ENCODE results near the gene STK32C. TPM values are rescaled to one million over a fixed set of nuclear protein-coding genes. Genes with fewer than 3 reads are reported as not detected.

Gene STK32C
- total RNA-seq, 1 donor from 2014 or later = 9.9 TPM

DNA sequence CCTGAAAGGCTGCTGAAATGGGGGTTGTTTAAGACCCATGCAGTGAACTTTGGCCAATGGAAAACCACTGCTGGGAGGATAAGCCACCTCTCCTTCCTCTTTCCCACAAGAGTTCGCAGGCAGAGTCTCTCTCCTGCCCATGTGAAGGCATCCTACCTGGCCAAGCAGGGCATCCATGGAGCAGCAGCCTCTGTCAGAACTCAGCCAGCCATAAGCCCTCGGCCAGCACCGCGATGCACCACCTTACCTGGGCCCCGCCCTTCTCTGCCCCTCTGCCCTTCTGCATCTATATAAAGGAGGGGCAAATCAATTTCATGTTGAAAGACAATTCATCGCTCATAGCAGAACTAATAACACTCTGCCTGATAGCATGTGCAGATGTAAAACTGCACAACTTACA is 6.1 kb upstream of the STK32C start:
- no peak overlapping the region for H3K4me3 Mint-ChIP-seq
- TF ChIP-seq, protein P1, sequence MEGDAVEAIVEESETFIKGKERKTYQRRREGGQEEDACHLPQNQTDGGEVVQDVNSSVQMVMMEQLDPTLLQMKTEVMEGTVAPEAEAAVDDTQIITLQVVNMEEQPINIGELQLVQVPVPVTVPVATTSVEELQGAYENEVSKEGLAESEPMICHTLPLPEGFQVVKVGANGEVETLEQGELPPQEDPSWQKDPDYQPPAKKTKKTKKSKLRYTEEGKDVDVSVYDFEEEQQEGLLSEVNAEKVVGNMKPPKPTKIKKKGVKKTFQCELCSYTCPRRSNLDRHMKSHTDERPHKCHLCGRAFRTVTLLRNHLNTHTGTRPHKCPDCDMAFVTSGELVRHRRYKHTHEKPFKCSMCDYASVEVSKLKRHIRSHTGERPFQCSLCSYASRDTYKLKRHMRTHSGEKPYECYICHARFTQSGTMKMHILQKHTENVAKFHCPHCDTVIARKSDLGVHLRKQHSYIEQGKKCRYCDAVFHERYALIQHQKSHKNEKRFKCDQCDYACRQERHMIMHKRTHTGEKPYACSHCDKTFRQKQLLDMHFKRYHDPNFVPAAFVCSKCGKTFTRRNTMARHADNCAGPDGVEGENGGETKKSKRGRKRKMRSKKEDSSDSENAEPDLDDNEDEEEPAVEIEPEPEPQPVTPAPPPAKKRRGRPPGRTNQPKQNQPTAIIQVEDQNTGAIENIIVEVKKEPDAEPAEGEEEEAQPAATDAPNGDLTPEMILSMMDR (IDR thresholded peaks at IDR 0.05; ENCODE audit: unreplicated experiment) = no peak
- DNase-seq (ENCODE audit: low spot score in 2 of 2, unreplicated experiment in 2 of 2) = no peak
- H3K36me3 Mint-ChIP-seq = no peaks in the 10 kb centered on the region
- H3K27ac Mint-ChIP-seq = no peak overlapping the region
- H3K9me3 Mint-ChIP-seq = peaks cover 10% of the 10 kb centered on the region
- peaks cover 2% of the 10 kb centered on the region for H3K4me1 Mint-ChIP-seq
- peaks cover 50% of the 10 kb centered on the region for H3K27me3 Mint-ChIP-seq (ENCODE audit: low read depth)

DNA sequence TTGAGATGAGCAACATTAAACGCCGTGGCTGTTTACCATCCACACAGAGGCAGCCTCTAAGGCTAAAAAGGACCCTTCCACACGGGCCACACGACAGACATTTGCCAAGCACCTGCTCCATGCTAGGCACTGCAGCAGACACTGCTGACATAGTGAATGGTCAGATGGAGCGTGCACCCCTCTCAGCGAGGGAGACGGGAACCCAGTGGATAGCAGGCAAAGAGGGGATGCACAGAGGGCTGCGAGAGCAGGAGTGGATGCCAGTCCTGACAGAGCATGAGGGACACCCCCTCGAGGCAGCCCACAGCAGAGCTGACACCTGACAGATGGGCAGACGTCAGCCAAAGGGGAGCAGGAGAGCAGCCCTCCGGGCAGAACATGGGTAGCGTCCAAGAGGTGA is 5.6 kb upstream of the STK32C start:
- Mint-ChIP-seq H3K27me3 (ENCODE audit: low read depth) (peaks cover 52% of the 10 kb centered on the region), H3K4me3 (no peak overlapping the region), H3K27ac (no peak overlapping the region), H3K36me3 (no peaks in the 10 kb centered on the region), H3K9me3 (peaks cover 10% of the 10 kb centered on the region), H3K4me1 (peaks cover 2% of the 10 kb centered on the region)
- no peak for DNase-seq (ENCODE audit: low spot score in 2 of 2, unreplicated experiment in 2 of 2)
- TF ChIP-seq, protein P1 (IDR thresholded peaks at IDR 0.05; ENCODE audit: unreplicated experiment) = no peak

DNA sequence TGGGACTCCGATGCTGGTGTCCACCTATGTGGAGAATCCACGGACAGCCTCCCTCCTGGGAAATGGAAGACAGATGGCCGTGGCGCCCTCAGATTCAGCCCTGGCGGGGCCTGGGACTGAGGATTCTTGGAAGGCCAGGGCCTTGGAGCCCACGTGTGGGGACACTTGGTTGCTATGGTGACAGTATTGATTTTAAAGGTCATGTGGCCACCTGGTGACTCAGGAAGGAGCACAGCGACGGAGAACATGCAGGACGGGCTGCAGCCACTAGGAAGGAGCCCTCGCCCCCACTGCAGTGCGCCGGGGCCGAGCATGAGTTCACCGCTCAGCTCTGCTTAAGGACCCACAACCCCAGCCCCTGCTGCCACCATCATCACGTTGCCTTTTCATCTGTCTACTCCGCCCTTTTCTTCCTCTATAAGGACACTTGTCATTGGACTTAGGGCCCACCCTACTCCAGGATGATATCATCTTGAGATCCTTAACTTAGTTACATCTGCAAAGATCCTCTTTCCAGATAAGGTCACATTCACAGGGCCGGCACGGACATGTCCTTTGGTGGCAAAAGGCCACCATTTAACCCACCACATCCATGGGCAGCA is 3.7 kb upstream of the STK32C start:
- peaks cover 62% of the 10 kb centered on the region for H3K27me3 Mint-ChIP-seq (ENCODE audit: low read depth)
- TF ChIP-seq, protein P1 (IDR thresholded peaks at IDR 0.05; ENCODE audit: unreplicated experiment) = no peak
- peaks cover 5% of the 10 kb centered on the region for H3K4me1 Mint-ChIP-seq
- DNase-seq (ENCODE audit: low spot score in 2 of 2, unreplicated experiment in 2 of 2) = no peak
- H3K4me3 Mint-ChIP-seq = no peak overlapping the region
- H3K27ac Mint-ChIP-seq = no peak overlapping the region
- no peaks in the 10 kb centered on the region for H3K36me3 Mint-ChIP-seq
- peaks cover 10% of the 10 kb centered on the region for H3K9me3 Mint-ChIP-seq

DNA sequence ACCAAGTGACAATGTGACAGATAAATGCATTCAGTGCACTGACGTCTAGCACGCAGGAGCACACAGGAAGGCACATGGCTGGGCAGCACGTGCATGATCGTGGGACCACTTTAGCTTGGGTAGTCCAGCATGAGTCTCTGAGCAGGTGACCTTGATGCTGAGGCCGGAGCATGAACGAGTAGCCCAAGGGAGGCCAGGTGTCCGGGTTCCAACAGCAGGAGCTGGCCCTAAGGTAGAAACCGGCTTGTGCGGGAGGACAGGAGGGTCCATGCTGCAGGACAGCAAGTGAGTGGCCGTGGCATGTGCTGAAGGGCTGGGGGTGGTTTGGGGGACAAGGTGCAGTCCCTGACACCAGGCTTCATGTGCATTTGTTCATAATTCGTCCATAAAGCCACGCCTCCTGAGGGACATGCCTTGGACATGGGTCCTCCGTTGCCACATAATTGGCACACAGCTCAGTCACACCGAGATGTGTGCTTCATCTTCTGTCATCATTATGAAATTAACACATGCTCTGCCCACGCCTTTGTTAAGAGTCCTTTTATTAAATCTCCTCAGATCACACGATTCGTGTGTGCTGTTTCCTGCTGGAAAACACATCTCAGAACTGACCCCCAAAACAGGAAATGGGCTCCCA is 3.1 kb upstream of the STK32C start:
- H3K4me3 Mint-ChIP-seq = no peak overlapping the region
- no peak for DNase-seq (ENCODE audit: low spot score in 2 of 2, unreplicated experiment in 2 of 2)
- peaks cover 3% of the 10 kb centered on the region for H3K36me3 Mint-ChIP-seq

DNA sequence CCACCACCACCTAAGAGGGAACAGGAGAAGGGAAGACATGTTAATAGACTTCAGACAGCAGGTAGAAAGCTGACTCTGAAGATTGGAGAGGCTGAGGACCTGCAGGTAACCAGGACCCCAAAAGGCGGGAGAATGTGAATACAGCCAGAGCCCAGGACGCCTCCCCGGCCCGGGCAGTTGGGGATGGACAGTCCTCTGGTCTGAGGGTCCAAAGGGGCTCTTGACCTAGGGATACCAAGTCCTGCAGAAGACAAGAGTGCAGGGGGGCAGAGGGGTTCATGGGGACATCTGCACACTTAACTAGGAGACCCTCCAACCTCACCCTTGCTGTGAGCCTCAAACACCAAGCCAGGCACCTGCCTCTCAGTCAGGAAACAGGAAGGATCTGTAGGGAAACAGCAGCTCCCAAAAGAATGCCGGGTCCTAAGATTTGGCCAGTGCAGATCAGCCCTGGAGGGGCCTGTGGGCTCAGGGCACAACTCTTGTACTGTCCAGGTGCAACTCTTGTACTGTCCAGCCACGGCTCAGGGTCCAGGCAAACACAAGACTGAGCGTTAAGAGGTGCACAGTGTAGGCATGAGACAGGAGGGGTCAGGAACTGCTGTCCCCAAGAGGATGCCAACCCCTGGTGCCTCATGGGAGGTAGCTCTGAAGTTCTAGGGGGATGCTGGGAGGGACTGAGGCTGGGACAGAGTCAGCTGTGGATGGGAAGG is 2.3 kb upstream of the STK32C start:
- Mint-ChIP-seq H3K9me3 (peaks cover 8% of the 10 kb centered on the region), H3K27ac (no peak overlapping the region), H3K4me3 (no peak overlapping the region), H3K4me1 (peaks cover 5% of the 10 kb centered on the region), H3K27me3 (ENCODE audit: low read depth) (peaks cover 75% of the 10 kb centered on the region), H3K36me3 (peaks cover 3% of the 10 kb centered on the region)
- TF ChIP-seq, protein P1 (IDR thresholded peaks at IDR 0.05; ENCODE audit: unreplicated experiment) = no peak
- no peak for DNase-seq (ENCODE audit: low spot score in 2 of 2, unreplicated experiment in 2 of 2)

More for the DNA sequence above, 3.1 kb upstream of the STK32C start:
- Mint-ChIP-seq H3K9me3 (peaks cover 10% of the 10 kb centered on the region), H3K27ac (no peak overlapping the region), H3K27me3 (ENCODE audit: low read depth) (peaks cover 68% of the 10 kb centered on the region), H3K4me1 (peaks cover 5% of the 10 kb centered on the region)
- TF ChIP-seq, protein P1 (IDR thresholded peaks at IDR 0.05; ENCODE audit: unreplicated experiment) = no peak

Measured in mesothelial cell of epicardium (in vitro differentiated cells).